SK-N-SH treated with all-trans-retinoic acid at 6 μM for 48 hours (cell line): ENCODE data around the gene CDC45.

ENCODE experiments used
- ATAC-seq: fragments of 200-7000 bp; cut with Tn5 transposase; 3 replicates; pipeline ENCODE4 v1.9.1; 2020; ENCODE audit warnings: mild to moderate bottlenecking, moderate library complexity
- ARNTL ChIP-seq: fragments of 450-650 bp; formaldehyde crosslinking; IDR thresholded peaks from 2 replicates; pipeline ENCODE4 v1.5.0; 2020; ENCODE audit warnings: low read depth, mild to moderate bottlenecking, moderate library complexity, borderline replicate concordance
- BACH2 ChIP-seq: fragments of 250-450 bp; sonication (Bioruptor Pico); IDR thresholded peaks from 2 replicates; pipeline ENCODE4 v1.9.0; 2021; ENCODE audit warnings: mild to moderate bottlenecking, borderline replicate concordance
- CREB5 ChIP-seq: fragments of 250-450 bp; sonication (Bioruptor Pico); IDR thresholded peaks from 2 replicates; pipeline ENCODE4 v1.5.1; 2020; ENCODE audit warnings: low read depth, mild to moderate bottlenecking, moderate library complexity
- CSDC2 ChIP-seq: fragments of 250-450 bp; sonication (Bioruptor Pico); IDR thresholded peaks from 2 replicates; pipeline ENCODE4 v1.5.0; 2020; ENCODE audit warnings: mild to moderate bottlenecking, moderate library complexity
- CSRNP3 ChIP-seq: fragments of 250-450 bp; sonication (Bioruptor Pico); IDR thresholded peaks from 2 replicates; pipeline ENCODE4 v1.5.1; 2021; ENCODE audit warnings: mild to moderate bottlenecking, moderate library complexity
- ESRRG ChIP-seq: fragments of 250-450 bp; sonication (Bioruptor Pico); IDR thresholded peaks from 2 replicates; pipeline ENCODE4 v1.6.1; 2021; ENCODE audit warnings: mild to moderate bottlenecking
- GLIS3 ChIP-seq: fragments of 250-450 bp; sonication (Bioruptor Pico); IDR thresholded peaks from 2 replicates; pipeline ENCODE4 v1.5.0; 2020; ENCODE audit warnings: mild to moderate bottlenecking, moderate library complexity
- ISL1 ChIP-seq: fragments of 250-450 bp; sonication (Bioruptor Pico); IDR thresholded peaks from 2 replicates; pipeline ENCODE4 v2.1.2; 2022; ENCODE audit warnings: mild to moderate bottlenecking, moderate library complexity
- OSR1 ChIP-seq: fragments of 250-450 bp; sonication (Bioruptor Pico); IDR thresholded peaks from 2 replicates; pipeline ENCODE4 v1.8.0; 2022; ENCODE audit warnings: moderate library complexity, mild to moderate bottlenecking, inconsistent platforms
- PATZ1 ChIP-seq: fragments of 250-450 bp; sonication (Bioruptor Pico); IDR thresholded peaks from 2 replicates; pipeline ENCODE4 v1.8.0; 2020; ENCODE audit warnings: mild to moderate bottlenecking, moderate library complexity, borderline replicate concordance
- POU6F1 ChIP-seq: fragments of 250-450 bp; sonication (Bioruptor Pico); IDR thresholded peaks from 2 replicates; pipeline ENCODE4 v1.8.0; 2021; ENCODE audit warnings: low read depth, mild to moderate bottlenecking, moderate library complexity, borderline replicate concordance
- PPARA ChIP-seq: fragments of 250-450 bp; sonication (Bioruptor Pico); IDR thresholded peaks from 2 replicates; pipeline ENCODE4 v1.5.0; 2020; ENCODE audit warnings: mild to moderate bottlenecking, borderline replicate concordance
- RARB ChIP-seq: fragments of 250-450 bp; sonication (Bioruptor Pico); IDR thresholded peaks from 2 replicates; pipeline ENCODE4 v1.8.0; 2021; ENCODE audit warnings: mild to moderate bottlenecking, moderate library complexity
- SNAI2 ChIP-seq: fragments of 250-450 bp; sonication (Bioruptor Pico); IDR thresholded peaks from 2 replicates; pipeline ENCODE4 v1.5.0; 2020; ENCODE audit warnings: mild to moderate bottlenecking, moderate library complexity
- TCF4 ChIP-seq: fragments of 250-450 bp; sonication (Bioruptor Pico); IDR thresholded peaks from 2 replicates; pipeline ENCODE4 v1.8.0; 2021; ENCODE audit warnings: mild to moderate bottlenecking, moderate library complexity, borderline replicate concordance
- TOX ChIP-seq: fragments of 250-450 bp; sonication (Bioruptor Pico); IDR thresholded peaks from 2 replicates; pipeline ENCODE4 v1.8.0; 2021; ENCODE audit warnings: mild to moderate bottlenecking, moderate library complexity, borderline replicate concordance
- TSHZ2 ChIP-seq: fragments of 250-450 bp; sonication (Bioruptor Pico); IDR thresholded peaks from 2 replicates; pipeline ENCODE4 v1.5.0; 2020; ENCODE audit warnings: mild to moderate bottlenecking, moderate library complexity
- ZC3H10 ChIP-seq: fragments of 250-450 bp; sonication (Bioruptor Pico); IDR thresholded peaks from 2 replicates; pipeline ENCODE4 v1.5.1; 2021; ENCODE audit warnings: mild to moderate bottlenecking, moderate library complexity
- ZFP3 ChIP-seq: fragments of 250-450 bp; sonication (Bioruptor Pico); IDR thresholded peaks from 2 replicates; pipeline ENCODE4 v1.5.0; 2020; ENCODE audit warnings: mild to moderate bottlenecking, moderate library complexity
- ZFP30 ChIP-seq: fragments of 450-650 bp; formaldehyde crosslinking; IDR thresholded peaks from 2 replicates; pipeline ENCODE4 v1.5.0; 2022; ENCODE audit warnings: mild to moderate bottlenecking, moderate library complexity
- ZNF70 ChIP-seq: fragments of 450-650 bp; formaldehyde crosslinking; IDR thresholded peaks from 2 replicates; pipeline ENCODE4 v1.5.0; 2020; ENCODE audit warnings: mild to moderate bottlenecking, moderate library complexity
- ZNF8 ChIP-seq: fragments of 450-650 bp; formaldehyde crosslinking; IDR thresholded peaks from 2 replicates; pipeline ENCODE4 v1.5.0; 2020; ENCODE audit warnings: mild to moderate bottlenecking, moderate library complexity

Gene CDC45

GRCh38 chr22:19488884-19489843 is 9.4 kb downstream of the CDC45 start:
- TF ChIP-seq ZFP3 (CRISPR knock-in tag), result no peak
- no peak for TF ChIP-seq POU6F1
- TF ChIP-seq ISL1 (CRISPR knock-in tag), result no peak
- no peak for TF ChIP-seq TCF4 (CRISPR knock-in tag)
- TF ChIP-seq GLIS3, result no peak
- TF ChIP-seq ZC3H10, result no peak
- TF ChIP-seq ZFP30, result no peak
- TF ChIP-seq ZNF70 (CRISPR knock-in tag), result no peak
- no peak for TF ChIP-seq SNAI2 (CRISPR knock-in tag)
- no peak for TF ChIP-seq PATZ1
- no peak for TF ChIP-seq TSHZ2
- no peak for TF ChIP-seq CSDC2 (CRISPR knock-in tag)
- TF ChIP-seq RARB (CRISPR knock-in tag), result no peak
- ATAC-seq, result peak; percentile 92

- no peak for ATAC-seq
- TF ChIP-seq ZC3H10, result no peak
- no peak for TF ChIP-seq ZNF70 (CRISPR knock-in tag)
- no peak for TF ChIP-seq PPARA (CRISPR knock-in tag)
- no peak for TF ChIP-seq CSDC2 (CRISPR knock-in tag)
- TF ChIP-seq ARNTL (CRISPR knock-in tag), result no peak
- no peak for TF ChIP-seq OSR1 (CRISPR knock-in tag)
Observed at GRCh38 chr22:19490628-19491230, 11.0 kb downstream of the CDC45 start.

- no peak for ATAC-seq
- TF ChIP-seq ZNF70 (CRISPR knock-in tag) (no peak), CSRNP3 (CRISPR knock-in tag) (no peak), ESRRG (CRISPR knock-in tag) (no peak), ARNTL (CRISPR knock-in tag) (no peak), TOX (no peak), ZC3H10 (no peak), ZFP3 (CRISPR knock-in tag) (no peak), BACH2 (no peak), PATZ1 (no peak), POU6F1 (no peak), PPARA (CRISPR knock-in tag) (no peak), ISL1 (CRISPR knock-in tag) (no peak), ZNF8 (CRISPR knock-in tag) (no peak), CREB5 (CRISPR knock-in tag) (no peak), RARB (CRISPR knock-in tag) (no peak), OSR1 (CRISPR knock-in tag) (no peak)
Observed at GRCh38 chr22:19492504-19493174, 12.9 kb downstream of the CDC45 start.
